Esophagus squamous epithelium (tissue), 4 donors: ENCODE measurements around the gene LONP2.

Experiments
- POLR2A ChIP-seq, 4 donors: fragments of 450-650 bp; IDR thresholded peaks; one replicate each; pipeline ENCODE4 v1.6.1; 2017; ENCODE audit warnings: antibody characterized with exemption in 4 of 4, mild to moderate bottlenecking in 4 of 4, moderate library complexity in 3 of 4
- TF ChIP-seq, protein P1 (sequence below), 6 experiments: fragments of 450-650 bp in 4 of 6; fragments of 200-600 bp in 2 of 6; sonication (generic) in 2 of 6; IDR thresholded peaks; one replicate each; pipeline ENCODE4 v1.5.1; 2016 to 2019; ENCODE audit warnings: antibody characterized with exemption in 6 of 6, mild to moderate bottlenecking in 4 of 6, moderate library complexity in 4 of 6

GRCh38 chr16:48218473-48218872 lies 25.6 kb upstream of the LONP2 start:
- TF ChIP-seq, protein P1, sequence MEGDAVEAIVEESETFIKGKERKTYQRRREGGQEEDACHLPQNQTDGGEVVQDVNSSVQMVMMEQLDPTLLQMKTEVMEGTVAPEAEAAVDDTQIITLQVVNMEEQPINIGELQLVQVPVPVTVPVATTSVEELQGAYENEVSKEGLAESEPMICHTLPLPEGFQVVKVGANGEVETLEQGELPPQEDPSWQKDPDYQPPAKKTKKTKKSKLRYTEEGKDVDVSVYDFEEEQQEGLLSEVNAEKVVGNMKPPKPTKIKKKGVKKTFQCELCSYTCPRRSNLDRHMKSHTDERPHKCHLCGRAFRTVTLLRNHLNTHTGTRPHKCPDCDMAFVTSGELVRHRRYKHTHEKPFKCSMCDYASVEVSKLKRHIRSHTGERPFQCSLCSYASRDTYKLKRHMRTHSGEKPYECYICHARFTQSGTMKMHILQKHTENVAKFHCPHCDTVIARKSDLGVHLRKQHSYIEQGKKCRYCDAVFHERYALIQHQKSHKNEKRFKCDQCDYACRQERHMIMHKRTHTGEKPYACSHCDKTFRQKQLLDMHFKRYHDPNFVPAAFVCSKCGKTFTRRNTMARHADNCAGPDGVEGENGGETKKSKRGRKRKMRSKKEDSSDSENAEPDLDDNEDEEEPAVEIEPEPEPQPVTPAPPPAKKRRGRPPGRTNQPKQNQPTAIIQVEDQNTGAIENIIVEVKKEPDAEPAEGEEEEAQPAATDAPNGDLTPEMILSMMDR (IDR thresholded peaks at IDR 0.05): no peak
- TF ChIP-seq POLR2A (IDR thresholded peaks at IDR 0.05): no peak
